GM23338 (cell line): ENCODE data around the gene NME5.

Experiments used
- EZH2 ChIP-seq: fragments of 200-600 bp; sonication (generic); IDR thresholded peaks from one replicate; pipeline ENCODE4 v1.8.0; 2017; ENCODE audit warnings: antibody characterized with exemption, mild to moderate bottlenecking, low read depth; ENCODE audit not compliant: unreplicated experiment
- EZH2phosphoT487 ChIP-seq: fragments of 200-600 bp; sonication (generic); IDR thresholded peaks from one replicate; pipeline ENCODE4 v1.8.1; 2018; ENCODE audit warnings: antibody characterized with exemption; ENCODE audit not compliant: unreplicated experiment
- NANOG ChIP-seq: IDR thresholded peaks from 2 replicates; pipeline ENCODE4 v1.6.1; 2016; ENCODE audit warnings: antibody characterized with exemption, borderline replicate concordance
- POLR2AphosphoS5 ChIP-seq: IDR thresholded peaks from 2 replicates; pipeline ENCODE4 v1.6.1; 2016; ENCODE audit warnings: antibody characterized with exemption, low read depth
- ZNF331 ChIP-seq: fragments of 250-450 bp; sonication (Bioruptor Pico); IDR thresholded peaks from 2 replicates; pipeline ENCODE4 v1.5.0; 2020; ENCODE audit warnings: low read depth, mild to moderate bottlenecking, moderate library complexity
- TF ChIP-seq, protein P1 (sequence below), 2 experiments: fragments of 200-600 bp in 1 of 2; sonication (generic) in 1 of 2; conservative IDR thresholded peaks; 2 replicates each; pipeline versions ENCODE4 v1.5.1 to v1.6.1; 2016 to 2017; ENCODE audit warnings: antibody characterized with exemption in 2 of 2, low read depth in 2 of 2, mild to moderate bottlenecking in 2 of 2, moderate library complexity in 1 of 2
- TF ChIP-seq, protein P2 (sequence below): IDR thresholded peaks from one replicate; pipeline ENCODE4 v1.6.1; 2018; ENCODE audit warnings: antibody characterized with exemption; ENCODE audit not compliant: unreplicated experiment

- TF ChIP-seq EZH2 (no peak), POLR2AphosphoS5 (no peak), ZNF331 (no peak), EZH2phosphoT487 (no peak), NANOG (no peak)
- TF ChIP-seq, protein P1, sequence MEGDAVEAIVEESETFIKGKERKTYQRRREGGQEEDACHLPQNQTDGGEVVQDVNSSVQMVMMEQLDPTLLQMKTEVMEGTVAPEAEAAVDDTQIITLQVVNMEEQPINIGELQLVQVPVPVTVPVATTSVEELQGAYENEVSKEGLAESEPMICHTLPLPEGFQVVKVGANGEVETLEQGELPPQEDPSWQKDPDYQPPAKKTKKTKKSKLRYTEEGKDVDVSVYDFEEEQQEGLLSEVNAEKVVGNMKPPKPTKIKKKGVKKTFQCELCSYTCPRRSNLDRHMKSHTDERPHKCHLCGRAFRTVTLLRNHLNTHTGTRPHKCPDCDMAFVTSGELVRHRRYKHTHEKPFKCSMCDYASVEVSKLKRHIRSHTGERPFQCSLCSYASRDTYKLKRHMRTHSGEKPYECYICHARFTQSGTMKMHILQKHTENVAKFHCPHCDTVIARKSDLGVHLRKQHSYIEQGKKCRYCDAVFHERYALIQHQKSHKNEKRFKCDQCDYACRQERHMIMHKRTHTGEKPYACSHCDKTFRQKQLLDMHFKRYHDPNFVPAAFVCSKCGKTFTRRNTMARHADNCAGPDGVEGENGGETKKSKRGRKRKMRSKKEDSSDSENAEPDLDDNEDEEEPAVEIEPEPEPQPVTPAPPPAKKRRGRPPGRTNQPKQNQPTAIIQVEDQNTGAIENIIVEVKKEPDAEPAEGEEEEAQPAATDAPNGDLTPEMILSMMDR (conservative IDR thresholded peaks at IDR 0.05; ENCODE audit: low read depth in 2 of 2) = no peak
- TF ChIP-seq, protein P2, sequence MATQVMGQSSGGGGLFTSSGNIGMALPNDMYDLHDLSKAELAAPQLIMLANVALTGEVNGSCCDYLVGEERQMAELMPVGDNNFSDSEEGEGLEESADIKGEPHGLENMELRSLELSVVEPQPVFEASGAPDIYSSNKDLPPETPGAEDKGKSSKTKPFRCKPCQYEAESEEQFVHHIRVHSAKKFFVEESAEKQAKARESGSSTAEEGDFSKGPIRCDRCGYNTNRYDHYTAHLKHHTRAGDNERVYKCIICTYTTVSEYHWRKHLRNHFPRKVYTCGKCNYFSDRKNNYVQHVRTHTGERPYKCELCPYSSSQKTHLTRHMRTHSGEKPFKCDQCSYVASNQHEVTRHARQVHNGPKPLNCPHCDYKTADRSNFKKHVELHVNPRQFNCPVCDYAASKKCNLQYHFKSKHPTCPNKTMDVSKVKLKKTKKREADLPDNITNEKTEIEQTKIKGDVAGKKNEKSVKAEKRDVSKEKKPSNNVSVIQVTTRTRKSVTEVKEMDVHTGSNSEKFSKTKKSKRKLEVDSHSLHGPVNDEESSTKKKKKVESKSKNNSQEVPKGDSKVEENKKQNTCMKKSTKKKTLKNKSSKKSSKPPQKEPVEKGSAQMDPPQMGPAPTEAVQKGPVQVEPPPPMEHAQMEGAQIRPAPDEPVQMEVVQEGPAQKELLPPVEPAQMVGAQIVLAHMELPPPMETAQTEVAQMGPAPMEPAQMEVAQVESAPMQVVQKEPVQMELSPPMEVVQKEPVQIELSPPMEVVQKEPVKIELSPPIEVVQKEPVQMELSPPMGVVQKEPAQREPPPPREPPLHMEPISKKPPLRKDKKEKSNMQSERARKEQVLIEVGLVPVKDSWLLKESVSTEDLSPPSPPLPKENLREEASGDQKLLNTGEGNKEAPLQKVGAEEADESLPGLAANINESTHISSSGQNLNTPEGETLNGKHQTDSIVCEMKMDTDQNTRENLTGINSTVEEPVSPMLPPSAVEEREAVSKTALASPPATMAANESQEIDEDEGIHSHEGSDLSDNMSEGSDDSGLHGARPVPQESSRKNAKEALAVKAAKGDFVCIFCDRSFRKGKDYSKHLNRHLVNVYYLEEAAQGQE = no peak
Observed at GRCh38 chr5:138096997-138097828, 42.0 kb downstream of the NME5 start.
